HG03354 (cell line): ENCODE data around the gene QPRT.
"Not testable (repeated sequence)": the region's sequence is repeated elsewhere in the genome, so short reads cannot be mapped to it uniquely, and the experiment has no call there.

Source experiments
- ATAC-seq: cut with Tn5 transposase; IDR thresholded peaks from one replicate; pipeline ENCODE4 v1.9.1; 2021; ENCODE audit warnings: mild to moderate bottlenecking; ENCODE audit not compliant: unreplicated experiment, poor library complexity, severe bottlenecking

The QPRT gene

DNA sequence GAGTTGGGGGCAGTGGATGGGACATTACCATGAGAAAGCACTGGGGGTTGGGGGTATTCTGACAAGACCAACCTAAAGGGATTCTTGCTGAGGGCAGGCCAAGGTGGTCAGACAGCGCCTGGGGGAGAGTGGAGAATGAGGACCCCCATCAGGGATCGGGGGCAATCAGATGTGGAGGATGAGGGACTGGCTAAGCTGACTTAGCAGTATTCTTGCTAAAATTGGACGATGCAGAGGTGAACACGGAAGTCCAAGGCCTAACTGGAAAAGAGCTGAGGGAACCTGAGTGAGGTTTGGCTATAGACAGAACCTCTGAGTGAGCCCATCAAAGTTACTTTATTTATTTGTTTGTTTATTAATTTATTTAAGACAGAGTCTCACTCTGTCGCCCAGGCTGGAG, 9.2 kb downstream of the QPRT start:
- ATAC-seq = no peak

DNA sequence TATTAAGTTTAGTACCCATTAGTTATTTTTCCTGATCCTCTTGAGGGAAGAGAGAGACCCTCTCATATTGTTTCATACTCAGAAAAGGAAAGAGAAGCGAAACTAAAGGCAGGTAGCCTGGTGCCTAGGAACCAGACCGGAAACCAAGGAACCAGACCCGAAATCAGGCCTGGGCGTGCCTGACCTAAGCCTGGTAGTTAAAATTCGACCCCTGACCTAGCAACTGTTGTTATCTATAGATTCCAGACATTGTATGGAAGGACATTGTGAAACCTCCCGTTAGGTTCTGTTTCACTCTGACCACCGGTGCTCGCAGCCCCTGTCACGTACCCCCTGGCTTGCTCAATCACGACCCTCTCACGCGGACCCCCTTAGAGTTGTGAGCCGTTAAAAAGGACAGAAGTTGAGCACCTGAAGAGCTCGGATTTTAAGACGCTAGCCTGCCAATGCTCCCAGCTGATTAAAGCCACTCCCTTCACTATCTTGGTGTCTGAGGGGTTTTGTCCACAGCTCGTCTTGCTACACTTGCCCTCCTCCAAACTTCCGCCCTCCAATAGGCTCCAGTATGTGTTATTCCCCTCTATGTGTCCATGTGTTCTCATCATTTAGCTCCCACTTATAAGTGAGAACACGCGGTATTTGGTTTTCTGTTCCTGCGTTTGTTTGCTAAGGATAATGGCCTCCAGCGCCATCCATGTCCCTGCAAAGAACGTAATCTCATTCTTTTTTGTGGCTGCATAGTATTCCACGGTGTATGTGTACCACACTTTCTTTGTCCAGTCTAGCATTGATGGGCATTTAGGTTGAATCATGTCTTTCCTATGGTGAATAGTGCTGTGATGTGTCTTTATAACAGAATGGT, 10.7 kb downstream of the QPRT start:
- not testable (repeated sequence) for ATAC-seq

DNA sequence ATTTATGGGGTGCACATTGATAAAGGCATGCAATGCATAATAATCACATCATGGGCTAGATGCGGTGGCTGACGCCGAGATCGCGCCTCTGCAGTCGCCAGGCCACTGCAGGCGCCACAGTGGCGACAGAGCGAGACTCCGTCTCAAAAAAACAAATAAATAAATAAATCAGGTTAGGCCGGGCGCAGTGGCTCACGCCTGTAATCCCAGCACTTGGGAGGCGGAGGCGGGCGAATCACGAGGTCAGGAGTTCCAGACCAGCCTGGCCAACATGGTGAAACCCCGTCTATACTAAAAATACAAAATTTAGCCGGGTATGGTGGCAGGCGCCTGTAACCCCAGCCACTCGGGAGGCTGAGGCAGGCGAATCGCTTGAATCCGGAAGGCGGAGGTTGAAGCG, 13.6 kb downstream of the QPRT start:
- ATAC-seq = not testable (repeated sequence)

DNA sequence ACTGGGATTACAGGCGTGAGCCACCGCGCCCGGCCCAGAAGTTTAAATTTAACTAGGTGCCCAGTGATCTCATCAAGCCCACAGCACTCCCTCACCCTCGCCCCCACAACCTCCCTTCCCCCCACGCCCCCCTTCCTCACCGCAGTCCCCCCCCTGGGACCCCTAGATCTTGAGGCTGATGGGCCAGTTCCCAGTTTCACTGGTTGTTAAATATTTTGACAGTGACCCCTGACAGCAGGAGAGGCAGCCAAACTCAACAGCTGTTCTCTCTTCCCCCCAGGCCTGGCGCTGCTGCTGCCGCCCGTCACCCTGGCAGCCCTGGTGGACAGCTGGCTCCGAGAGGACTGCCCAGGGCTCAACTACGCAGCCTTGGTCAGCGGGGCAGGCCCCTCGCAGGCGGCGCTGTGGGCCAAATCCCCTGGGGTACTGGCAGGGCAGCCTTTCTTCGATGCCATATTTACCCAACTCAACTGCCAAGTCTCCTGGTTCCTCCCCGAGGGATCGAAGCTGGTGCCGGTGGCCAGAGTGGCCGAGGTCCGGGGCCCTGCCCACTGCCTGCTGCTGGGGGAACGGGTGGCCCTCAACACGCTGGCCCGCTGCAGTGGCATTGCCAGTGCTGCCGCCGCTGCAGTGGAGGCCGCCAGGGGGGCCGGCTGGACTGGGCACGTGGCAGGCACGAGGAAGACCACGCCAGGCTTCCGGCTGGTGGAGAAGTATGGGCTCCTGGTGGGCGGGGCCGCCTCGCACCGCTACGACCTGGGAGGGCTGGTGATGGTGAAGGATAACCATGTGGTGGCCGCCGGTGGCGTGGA, 15.6 kb downstream of the QPRT start:
- no peak for ATAC-seq

- not testable (repeated sequence) for ATAC-seq
These were observed 16.7 kb downstream of the QPRT start for GRCh38 chr16:29695675-29696074.

GRCh38 chr16:29696881-29697331, 17.9 kb downstream of the QPRT start:
- ATAC-seq = no peak

DNA sequence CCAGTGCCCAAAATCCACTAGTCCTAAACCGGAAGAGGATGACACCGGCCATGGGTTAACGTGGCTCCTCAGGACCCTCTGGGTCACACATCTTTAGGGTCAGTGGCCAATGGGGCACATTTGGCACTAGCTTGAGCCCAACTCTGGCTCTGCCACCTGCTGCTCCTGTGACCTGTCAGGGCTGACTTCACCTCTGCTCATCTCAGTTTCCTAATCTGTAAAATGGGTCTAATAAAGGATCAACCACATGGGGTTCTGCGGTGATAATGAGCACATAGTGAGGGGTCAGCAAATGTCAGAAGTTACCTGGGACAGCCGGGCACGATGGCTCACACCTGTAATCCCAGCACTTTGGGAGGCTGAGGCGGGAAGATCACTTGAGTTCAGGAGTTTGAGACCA, 18.4 kb downstream of the QPRT start:
- no peak for ATAC-seq

- no peak for ATAC-seq
These were observed 19.1 kb downstream of the QPRT start for GRCh38 chr16:29698042-29698441.

DNA sequence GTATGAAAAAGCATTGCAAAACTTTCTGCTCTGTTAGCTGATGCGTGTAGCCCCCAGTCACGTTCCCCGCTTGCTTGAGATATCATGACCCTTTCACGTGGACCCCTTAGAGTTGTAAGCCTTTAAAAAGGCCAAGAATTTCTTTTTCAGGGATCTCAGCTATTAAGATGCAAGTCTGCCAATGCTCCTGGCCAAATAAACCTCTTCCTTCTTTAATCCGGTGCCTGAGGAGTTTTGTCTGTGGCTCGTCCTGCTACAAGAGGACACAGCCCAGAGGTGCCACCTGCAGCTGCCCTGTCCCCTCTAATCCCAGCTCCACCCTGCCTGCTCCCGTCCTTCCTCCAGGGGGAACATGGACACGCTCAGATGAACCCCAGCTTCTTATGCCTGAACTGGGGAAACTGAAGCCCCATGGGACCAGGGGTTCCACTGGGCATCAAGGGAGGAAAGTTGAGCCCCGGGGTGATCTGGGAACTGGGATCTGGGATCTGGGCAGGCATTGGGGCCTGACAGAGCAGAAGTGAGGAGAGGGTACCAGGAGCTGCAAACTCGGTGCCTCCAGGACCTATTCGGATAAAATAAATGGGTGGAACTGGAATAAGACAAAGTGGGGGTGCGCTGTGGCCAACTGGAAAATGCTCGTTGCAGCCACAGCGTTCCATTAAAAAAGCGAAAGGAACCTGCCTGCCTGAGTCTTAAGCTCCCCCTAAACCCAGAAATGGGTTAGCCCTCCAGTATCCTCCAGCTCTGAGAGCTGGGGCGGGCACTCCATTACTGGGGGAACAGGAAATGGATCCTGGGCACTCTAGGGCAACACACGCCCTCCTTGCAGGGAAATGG, 19.7 kb downstream of the QPRT start:
- ATAC-seq = no peak

GRCh38 chr16:29699324-29700219, 20.6 kb downstream of the QPRT start:
- ATAC-seq = no peak

DNA sequence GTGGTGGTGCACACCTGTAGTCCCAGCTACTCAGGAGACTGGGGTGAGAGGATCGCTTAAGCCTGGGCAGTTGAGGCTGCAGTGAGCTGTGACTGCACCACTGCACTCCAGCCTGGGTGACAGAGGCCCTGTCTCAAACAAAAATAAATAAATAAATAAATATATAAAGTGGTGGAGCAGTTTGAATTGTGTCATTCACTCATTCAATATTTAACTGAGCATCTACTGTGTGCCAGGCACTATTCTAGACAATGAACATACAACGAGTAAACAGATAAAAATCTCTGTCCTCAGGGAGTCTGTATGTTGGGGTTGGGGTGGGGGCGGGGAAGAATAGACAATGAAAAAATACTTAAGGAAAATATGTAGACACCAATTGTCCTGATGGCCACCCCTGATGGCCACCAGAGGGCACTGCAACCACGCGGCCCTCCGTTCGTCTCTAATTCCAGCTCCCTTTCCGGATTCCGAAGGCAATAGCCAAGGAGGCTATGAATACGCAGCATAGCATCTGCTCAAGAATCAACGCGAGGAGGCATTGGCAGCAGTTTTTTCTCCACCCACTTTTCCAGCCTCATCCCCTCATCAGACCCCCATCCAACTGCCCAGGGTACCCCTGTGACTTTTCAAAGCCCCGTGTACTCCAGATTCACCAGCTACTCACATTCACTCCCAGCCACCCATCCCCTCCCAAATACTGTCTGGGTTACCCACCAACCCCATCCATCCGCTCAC, 21.4 kb downstream of the QPRT start:
- ATAC-seq = no peak

- ATAC-seq = no peak
These were observed 22.2 kb downstream of the QPRT start for GRCh38 chr16:29701214-29701555.

- peak; percentile 50 for ATAC-seq
These were observed 23.3 kb downstream of the QPRT start for GRCh38 chr16:29702269-29702668.

DNA sequence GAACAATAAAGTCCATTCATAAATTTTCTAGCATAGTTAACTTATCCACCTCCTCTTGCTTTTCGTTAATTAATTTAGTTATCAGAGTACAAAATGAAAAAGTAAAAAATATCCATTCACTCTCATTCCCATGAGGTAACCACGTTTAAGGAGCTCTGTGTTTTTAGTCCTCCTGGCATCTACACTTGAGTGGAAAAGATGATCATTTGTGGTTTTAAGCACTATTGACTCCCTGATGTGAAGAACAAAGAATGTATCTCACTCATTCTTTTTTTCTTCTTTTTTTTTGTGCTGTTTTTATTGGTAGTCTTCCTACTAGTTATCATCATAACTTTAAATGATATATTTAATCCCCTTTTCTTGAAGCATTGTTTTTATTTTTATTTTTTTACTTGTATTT, 26.1 kb downstream of the QPRT start:
- ATAC-seq = no peak

- not testable (repeated sequence) for ATAC-seq
These were observed 28.2 kb downstream of the QPRT start for GRCh38 chr16:29707160-29707559.

- ATAC-seq = no peak
These were observed 30.1 kb downstream of the QPRT start for GRCh38 chr16:29708917-29709600.

- not testable (repeated sequence) for ATAC-seq
These were observed 30.7 kb downstream of the QPRT start for GRCh38 chr16:29709657-29710056.
